ENCODE data around the gene NEK1. TPM values are rescaled to one million over a fixed set of nuclear protein-coding genes. Genes with fewer than 3 reads are reported as not detected.

The NEK1 gene
- total RNA-seq, 1 donor from 2014 or later: 21.5 TPM

DNA sequence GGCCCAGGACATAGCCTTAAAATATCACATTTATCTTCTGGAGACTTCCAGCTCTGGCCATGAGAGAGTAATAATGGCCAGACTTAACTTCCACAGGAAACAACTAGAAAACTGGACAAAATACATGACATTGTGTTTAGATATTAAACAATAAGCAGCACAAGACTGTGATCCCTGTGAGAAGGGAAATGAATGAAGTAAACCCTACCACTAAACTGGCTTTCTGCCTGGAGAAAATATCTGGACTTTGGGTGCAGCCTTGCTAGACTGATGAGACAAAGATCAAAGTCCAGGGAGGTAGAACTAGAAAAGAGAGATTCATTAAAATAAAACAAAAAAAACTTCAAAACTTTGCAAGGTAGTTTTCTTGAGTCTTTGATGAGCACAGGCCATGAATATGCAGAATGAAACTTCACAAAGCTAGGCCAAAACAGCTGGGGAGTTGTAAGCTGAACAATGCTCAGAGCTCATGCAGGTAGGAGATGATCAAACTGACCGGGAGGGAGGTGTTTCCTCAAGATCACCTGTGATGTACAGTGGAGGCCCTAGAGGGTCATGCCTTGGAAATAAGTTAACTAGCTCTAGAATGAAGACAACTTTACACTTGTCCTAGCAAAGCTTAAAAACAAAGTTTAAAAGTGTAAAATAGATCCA is 194.6 kb downstream of the NEK1 start:
- DNase-seq: no peak

DNA sequence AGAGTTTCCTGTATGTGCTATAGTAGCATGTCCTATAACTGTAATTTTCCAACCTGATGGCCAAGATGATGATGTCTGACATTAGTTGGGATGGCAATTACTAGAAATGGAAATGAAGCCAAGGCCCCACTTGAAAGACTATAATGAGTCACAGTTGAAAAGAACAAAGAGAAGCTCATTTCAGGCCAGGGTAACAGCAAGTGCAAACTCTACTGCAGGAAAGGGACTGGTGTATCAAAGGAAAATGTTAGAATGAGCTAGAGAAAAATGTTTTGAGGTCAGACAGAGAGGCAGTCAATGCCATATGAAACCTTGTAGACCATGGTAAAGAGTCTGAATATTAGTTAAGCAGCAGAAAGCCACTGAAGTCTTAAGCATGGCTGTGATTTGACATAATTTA is 195.4 kb downstream of the NEK1 start:
- DNase-seq: no peak

GRCh38 chr4:169416461-169416860 is 195.9 kb downstream of the NEK1 start:
- no peak for DNase-seq

DNA sequence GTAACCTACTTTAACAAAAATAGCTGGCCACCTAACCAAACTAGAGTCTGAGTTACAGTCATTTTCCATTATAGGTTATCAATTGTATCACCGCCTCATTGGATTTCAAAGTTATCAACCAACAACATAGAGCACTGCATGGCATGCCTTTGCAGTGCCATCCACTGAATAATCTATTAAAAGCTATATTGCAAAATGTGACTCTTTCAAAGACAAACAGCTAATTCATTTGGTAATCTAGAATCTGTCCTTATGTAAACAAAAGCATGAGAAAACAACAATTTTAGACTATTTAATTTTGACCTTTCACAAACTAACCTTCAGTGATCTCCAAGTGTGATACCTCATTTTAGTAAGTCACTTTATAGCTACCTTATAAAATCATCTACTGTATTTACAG is 197.5 kb downstream of the NEK1 start:
- DNase-seq: no peak

- DNase-seq: no peak
These were observed 200.3 kb downstream of the NEK1 start for GRCh38 chr4:169412046-169412445.

- DNase-seq: peak; percentile 74
These were observed 201.3 kb downstream of the NEK1 start for GRCh38 chr4:169410839-169411770.

- no peak for DNase-seq
These were observed 205.1 kb downstream of the NEK1 start for GRCh38 chr4:169407217-169407845.

- DNase-seq: peak; percentile 17
These were observed 207.4 kb downstream of the NEK1 start for GRCh38 chr4:169404960-169405359.

GRCh38 chr4:169400832-169401231 is 211.6 kb downstream of the NEK1 start:
- DNase-seq: no peak

DNA sequence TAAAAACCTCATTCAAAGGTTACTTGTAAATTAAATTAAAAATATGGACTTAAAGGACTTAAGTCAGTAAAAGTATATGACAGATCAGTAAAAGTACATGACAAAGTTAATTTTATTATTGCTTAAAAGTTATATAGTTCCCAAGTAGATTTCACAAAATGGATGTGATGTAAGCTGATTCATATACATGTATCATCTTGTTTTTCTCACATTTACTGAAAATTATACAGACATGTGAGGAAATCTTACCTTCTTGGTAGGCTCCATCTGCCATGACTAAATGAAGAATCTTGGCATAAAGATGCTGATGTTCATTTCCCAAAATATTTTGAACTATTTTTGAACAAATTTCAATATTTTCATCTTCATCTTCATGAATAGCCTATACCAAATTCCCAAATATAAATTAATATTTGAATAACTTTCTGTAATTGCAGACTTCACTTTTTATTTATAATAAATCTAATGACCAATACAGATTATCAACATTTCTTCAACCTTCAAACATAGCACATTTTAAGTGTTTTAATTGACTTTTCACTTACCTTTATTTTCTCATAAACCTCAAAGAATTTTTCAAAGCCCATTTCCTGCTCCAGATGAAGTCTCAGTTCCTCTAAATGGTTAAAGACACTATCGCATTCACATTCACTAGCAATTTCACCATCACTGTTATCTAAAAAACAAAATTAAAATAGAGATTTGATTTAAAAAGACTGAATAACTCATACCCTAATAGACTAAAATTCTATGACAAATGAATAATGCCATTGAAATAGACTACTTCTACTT is 212.2 kb downstream of the NEK1 start:
- no peak for DNase-seq

DNA sequence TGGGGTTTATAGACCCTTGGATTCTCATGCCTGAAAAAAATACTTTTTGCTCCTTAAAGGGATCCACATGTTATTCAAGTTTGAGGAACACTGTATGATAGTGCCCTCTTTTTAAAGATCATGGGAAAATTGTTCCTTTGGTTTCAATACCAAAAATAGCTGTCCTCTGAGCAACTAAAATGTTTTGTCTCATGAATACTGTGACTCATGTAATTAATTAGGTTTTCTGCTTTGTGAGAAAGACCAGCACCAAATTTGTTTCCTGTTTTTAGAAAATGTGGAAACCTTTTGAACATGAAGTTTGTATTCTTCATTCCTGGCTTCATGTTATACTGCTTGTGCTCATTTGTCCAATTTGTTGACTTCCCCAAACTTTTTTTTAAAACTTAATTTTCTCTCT is 214.1 kb downstream of the NEK1 start:
- peak; percentile 59 for DNase-seq

GRCh38 chr4:169397762-169398161 is 214.6 kb downstream of the NEK1 start:
- DNase-seq: peak; percentile 77

DNA sequence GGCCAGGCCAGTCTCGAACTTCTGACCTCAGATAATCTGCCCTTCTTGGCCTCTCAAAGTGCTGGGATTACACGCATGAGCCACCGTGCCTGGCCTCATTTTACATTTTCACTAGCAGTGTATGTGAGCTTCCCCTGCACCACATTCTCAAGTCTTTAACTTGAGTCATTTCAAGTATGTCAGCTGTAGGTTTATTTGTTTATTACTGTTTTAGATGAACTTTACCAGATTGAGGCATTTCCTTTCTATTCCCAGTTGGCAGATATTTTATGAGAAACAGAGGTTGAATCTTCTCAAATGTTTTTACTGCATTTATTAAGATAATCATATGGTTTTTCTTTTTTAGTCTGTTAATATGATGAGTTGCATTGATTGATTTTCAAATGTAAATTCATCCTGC is 227.0 kb downstream of the NEK1 start:
- no peak for DNase-seq

DNA sequence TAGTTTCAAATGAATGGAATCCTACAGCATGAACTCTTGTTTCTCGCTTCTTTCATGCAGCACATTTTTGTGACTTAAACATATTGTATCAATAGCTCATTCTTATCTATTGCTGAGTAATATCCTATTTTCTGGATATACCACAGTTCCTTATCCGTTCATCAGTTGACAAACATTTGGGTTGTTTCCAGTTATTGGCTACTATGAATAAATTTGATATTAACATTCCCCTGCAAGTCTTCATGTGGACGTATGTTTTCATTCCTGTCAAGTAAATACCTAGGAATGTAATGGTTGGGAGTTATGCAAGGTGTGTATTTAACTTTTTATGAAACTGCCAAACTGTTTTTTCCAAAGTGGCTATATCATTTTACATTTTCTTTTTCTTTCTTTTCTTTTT is 227.6 kb downstream of the NEK1 start:
- no peak for DNase-seq

DNA sequence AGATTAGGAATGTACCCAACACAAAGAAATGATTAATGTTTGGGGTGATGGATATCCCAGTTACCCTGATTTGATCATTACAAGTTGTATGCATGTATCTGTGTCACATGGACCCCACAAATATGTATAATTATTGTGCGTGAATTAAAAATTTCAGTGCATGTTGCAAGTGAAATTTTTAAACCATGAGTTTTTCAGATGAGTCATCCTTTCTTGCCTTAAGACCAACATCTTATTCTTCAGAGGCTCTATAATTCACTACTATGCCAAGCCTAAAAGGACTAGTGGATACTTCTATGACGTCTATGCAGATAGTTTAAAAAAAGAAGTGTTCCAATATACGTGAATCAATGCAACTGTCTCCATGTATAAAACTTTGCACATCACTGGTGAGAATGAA is 228.7 kb downstream of the NEK1 start:
- no peak for DNase-seq

DNA sequence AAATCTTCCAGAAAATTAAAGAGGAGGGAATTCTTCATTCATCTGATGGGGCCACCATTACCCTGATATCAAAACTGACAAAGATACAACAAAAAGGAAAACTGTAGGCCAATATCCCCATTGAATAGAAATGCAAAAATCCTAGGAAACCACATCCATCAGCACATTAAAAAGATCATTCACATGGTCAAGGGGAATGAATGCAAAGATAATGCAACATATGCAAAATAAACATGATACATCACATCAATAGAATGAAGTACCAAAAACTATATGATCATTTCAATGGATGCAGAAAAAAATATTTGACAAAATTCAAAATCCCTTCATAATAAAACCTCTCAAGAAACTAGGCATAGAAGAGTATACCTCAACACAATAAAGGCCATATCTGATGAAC is 232.7 kb downstream of the NEK1 start:
- no peak for DNase-seq

DNA sequence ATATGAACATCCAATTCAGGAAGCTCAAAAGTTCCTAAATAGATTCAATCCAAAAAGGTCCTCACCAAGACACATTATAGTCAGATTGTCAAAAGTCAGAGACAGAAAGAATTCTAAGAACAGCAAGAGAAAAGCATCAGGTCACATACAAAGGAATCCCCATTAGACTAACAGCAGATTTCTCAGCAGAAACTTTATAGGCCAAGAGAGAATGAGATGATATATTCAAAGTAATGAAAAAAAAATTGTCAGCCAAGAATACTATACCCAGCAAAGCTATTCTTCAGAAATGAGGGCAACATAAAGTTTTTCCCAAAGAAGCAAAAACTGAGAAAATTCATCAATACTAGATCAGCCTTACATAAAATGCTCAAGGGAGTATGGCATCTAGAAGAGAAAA is 235.0 kb downstream of the NEK1 start:
- DNase-seq: no peak

- DNase-seq: no peak
These were observed 236.0 kb downstream of the NEK1 start for GRCh38 chr4:169376421-169376820.

- no peak for DNase-seq
These were observed 239.6 kb downstream of the NEK1 start for GRCh38 chr4:169372791-169373190.

DNA sequence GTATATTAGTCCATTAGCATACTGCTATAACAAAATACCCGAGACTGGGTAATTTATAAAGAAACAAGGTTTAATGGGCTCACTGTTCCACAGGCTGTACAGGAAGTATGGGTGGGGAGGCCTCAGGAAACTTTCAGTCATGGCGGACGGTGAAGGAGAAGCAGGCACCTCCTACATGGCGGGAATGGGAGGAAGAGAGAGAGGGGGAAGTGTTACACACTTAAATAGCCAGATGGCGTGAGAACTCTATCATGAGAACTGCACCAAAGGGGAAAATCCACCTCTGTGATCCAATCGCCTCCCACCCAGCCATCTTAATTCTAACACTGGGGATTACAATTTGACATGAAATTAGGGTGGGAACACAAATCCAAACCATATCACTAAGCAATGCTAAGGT is 242.7 kb downstream of the NEK1 start:
- no peak for DNase-seq

- DNase-seq: no peak
These were observed 244.6 kb downstream of the NEK1 start for GRCh38 chr4:169367826-169368225.

DNA sequence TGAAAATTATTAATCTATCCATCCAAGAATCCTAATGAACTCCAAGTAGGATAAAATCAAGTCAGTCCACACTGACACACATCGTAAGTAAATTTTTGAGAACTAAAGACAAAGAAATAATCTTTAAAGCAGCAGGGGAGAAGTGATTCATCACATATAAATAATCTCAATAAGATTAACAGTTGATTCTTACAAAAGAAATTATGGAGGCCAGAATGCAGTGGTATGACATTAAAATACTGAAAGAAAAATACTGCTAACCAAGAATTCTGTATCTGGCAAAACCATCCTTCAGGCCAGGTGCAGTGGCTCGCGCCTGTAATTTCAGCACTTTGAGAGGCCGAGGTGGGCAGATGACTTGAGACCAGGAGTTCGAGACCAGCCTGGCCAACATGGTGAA is 245.6 kb downstream of the NEK1 start:
- no peak for DNase-seq

DNA sequence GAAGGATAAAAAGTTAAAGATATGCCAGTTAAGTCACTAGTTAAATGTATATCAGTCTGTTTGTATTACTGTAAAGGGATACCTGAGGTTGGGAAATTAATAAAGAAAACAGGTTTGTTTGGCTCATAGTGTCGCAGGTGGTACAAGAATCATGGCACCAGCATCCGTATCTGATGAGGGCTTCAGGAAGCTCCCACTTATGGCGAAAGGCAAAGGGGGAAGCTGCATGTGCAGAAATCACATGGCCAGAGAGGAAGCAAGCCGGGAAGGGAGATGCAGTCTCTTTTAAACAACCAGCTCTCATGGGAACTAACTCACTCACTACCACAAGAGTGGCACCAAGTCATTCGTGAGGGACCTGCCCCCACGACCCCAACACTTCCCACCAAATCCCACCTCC is 249.8 kb downstream of the NEK1 start:
- no peak for DNase-seq

Data from skin of body (tissue), 2 donors.